Right lung (tissue), 5 donors: ENCODE results near the gene ZNF343. TPM values are rescaled to one million over a fixed set of nuclear protein-coding genes. Genes with fewer than 3 reads are reported as not detected.

ENCODE experiments used
- DNase-seq, 2 donors: peaks; one replicate each; pipeline ENCODE4 v3.0.0-alpha.2; 2013
- polyA plus RNA-seq, 5 donors: library from polyadenylated mRNA; unstranded; fragments of 120-200 nt; gene quantifications; one replicate each; pipeline versions ENCODE4 v1.2.1 to v1.2.3, GENCODE V29; 2013; ENCODE audit warnings: inconsistent platforms in 1 of 5, low replicate concordance in 1 of 5; ENCODE audit not compliant: insufficient read length in 5 of 5, insufficient read depth in 1 of 5

The ZNF343 gene
- polyA plus RNA-seq, 5 donors = 13.1 to 17.5 (median 15.9) TPM

GRCh38 chr20:2473516-2473915, 35.2 kb downstream of the ZNF343 start:
- DNase-seq = no peak

- peak; percentile 96 to 98 for DNase-seq
Observed at GRCh38 chr20:2470423-2471193, 38.1 kb downstream of the ZNF343 start, which contains the start of gene SNRPB. Gene SNRPB, minus strand, starts transcription at chr20:2470789. Its CDS starts 99 bp downstream, at chr20:2470690.

GRCh38 chr20:2469991-2470422, 38.7 kb downstream of the ZNF343 start:
- DNase-seq = peak in 1 of 2 donors; percentile 40

GRCh38 chr20:2468581-2469407, 39.9 kb downstream of the ZNF343 start:
- no peak for DNase-seq

- DNase-seq = no peak
Observed at GRCh38 chr20:2467412-2467811, 41.3 kb downstream of the ZNF343 start.

- DNase-seq = no peak
Observed at GRCh38 chr20:2465100-2465499, 43.6 kb downstream of the ZNF343 start.

- no peak for DNase-seq
Observed at GRCh38 chr20:2463616-2464365, 44.9 kb downstream of the ZNF343 start.

GRCh38 chr20:2462484-2462883, 46.2 kb downstream of the ZNF343 start:
- no peak for DNase-seq

- DNase-seq = no peak
Observed at GRCh38 chr20:2460752-2461424, 47.8 kb downstream of the ZNF343 start.

GRCh38 chr20:2459981-2460751, 48.5 kb downstream of the ZNF343 start:
- no peak for DNase-seq

- DNase-seq = no peak
Observed at GRCh38 chr20:2458919-2459499, 49.7 kb downstream of the ZNF343 start.

GRCh38 chr20:2455771-2456497, 52.8 kb downstream of the ZNF343 start:
- DNase-seq = no peak

GRCh38 chr20:2453792-2454191, 54.9 kb downstream of the ZNF343 start:
- no peak for DNase-seq

- peak; percentile 14 to 27 for DNase-seq
Observed at GRCh38 chr20:2451939-2452732, 56.6 kb downstream of the ZNF343 start.

GRCh38 chr20:2451422-2451821, 57.3 kb downstream of the ZNF343 start:
- no peak for DNase-seq

- no peak for DNase-seq
Observed at GRCh38 chr20:2449386-2449785, 59.3 kb downstream of the ZNF343 start.

- no peak for DNase-seq
Observed at GRCh38 chr20:2446845-2447244, 61.9 kb downstream of the ZNF343 start.
